MM.1S (cell line): Measurements from ENCODE around the gene STK32C.
"Not testable (repeated sequence)": the region's sequence is repeated elsewhere in the genome, so short reads cannot be mapped to it uniquely, and the experiment has no call there.

Source experiments
- DNase-seq: peaks from one replicate; pipeline ENCODE4 v3.0.0-alpha.2; 2015
- H2AFZ ChIP-seq: fragments of 300-600 bp; sonication (generic); 2 replicates; pipeline ENCODE4 v1.6.0; 2016; ENCODE audit warnings: antibody characterized with exemption, low read length
- H3F3A ChIP-seq: fragments of 300-600 bp; sonication (generic); 2 replicates; pipeline ENCODE4 v1.6.1; 2016; ENCODE audit warnings: mild to moderate bottlenecking, antibody characterized with exemption, low read length, moderate library complexity, mixed read lengths; ENCODE audit not compliant: insufficient read depth
- H3K27ac ChIP-seq: fragments of 300-600 bp; sonication (generic); 2 replicates; pipeline ENCODE4 v1.5.1; 2016; ENCODE audit warnings: mild to moderate bottlenecking, low read length
- H3K27me3 ChIP-seq: fragments of 300-600 bp; sonication (generic); replicated peaks from 2 replicates; pipeline ENCODE4 v1.6.0; 2016; ENCODE audit warnings: low read length; ENCODE audit not compliant: insufficient read depth
- H3K36me3 ChIP-seq: fragments of 300-600 bp; sonication (generic); replicated peaks from 2 replicates; pipeline ENCODE4 v1.6.1; 2016; ENCODE audit warnings: mild to moderate bottlenecking, low read length, mixed read lengths; ENCODE audit not compliant: insufficient read depth
- H3K4me1 ChIP-seq: fragments of 300-600 bp; sonication (generic); 2 replicates; pipeline ENCODE4 v1.6.1; 2016; ENCODE audit warnings: low read length, mixed read lengths
- H3K4me2 ChIP-seq: fragments of 300-600 bp; sonication (generic); 2 replicates; pipeline ENCODE4 v1.6.0; 2016; ENCODE audit warnings: low read depth, low read length
- H3K4me3 ChIP-seq: fragments of 300-600 bp; sonication (generic); 2 replicates; pipeline ENCODE4 v1.5.1; 2016; ENCODE audit warnings: low read length, mixed read lengths
- H3K79me2 ChIP-seq: fragments of 300-600 bp; sonication (generic); 2 replicates; pipeline ENCODE4 v1.6.1; 2016; ENCODE audit warnings: mixed run types, low read length, mixed read lengths
- H3K9ac ChIP-seq: fragments of 300-600 bp; sonication (generic); 2 replicates; pipeline ENCODE4 v1.6.1; 2016; ENCODE audit warnings: low read length, mixed read lengths
- H3K9me2 ChIP-seq: fragments of 300-600 bp; sonication (generic); replicated peaks from 2 replicates; pipeline ENCODE4 v1.6.1; 2016; ENCODE audit warnings: mild to moderate bottlenecking, low read length, mixed read lengths; ENCODE audit not compliant: insufficient read depth
- H3K9me3 ChIP-seq: fragments of 300-600 bp; sonication (generic); replicated peaks from 2 replicates; pipeline ENCODE4 v1.6.1; 2016; ENCODE audit warnings: mild to moderate bottlenecking, low read length, mixed read lengths; ENCODE audit not compliant: insufficient read depth
- H4K20me1 ChIP-seq: fragments of 300-600 bp; sonication (generic); 2 replicates; pipeline ENCODE4 v1.6.1; 2016; ENCODE audit warnings: mild to moderate bottlenecking, low read length, moderate library complexity, mixed read lengths; ENCODE audit not compliant: insufficient read depth
- CTCF ChIP-seq: fragments of 300-600 bp; sonication (generic); IDR thresholded peaks from 2 replicates; pipeline ENCODE4 v1.5.1; 2016; ENCODE audit warnings: antibody characterized with exemption, low read length, mixed read lengths
- EZH2 ChIP-seq: fragments of 300-600 bp; sonication (generic); optimal IDR thresholded peaks from 2 replicates; pipeline ENCODE3; 2017; ENCODE audit warnings: low read depth, mild to moderate bottlenecking, antibody characterized with exemption, low read length, mixed read lengths
- EZH2phosphoT487 ChIP-seq: fragments of 300-600 bp; sonication (generic); IDR thresholded peaks from 2 replicates; pipeline ENCODE4 v1.6.1; 2018; ENCODE audit warnings: antibody characterized with exemption, low read length

STK32C gene

GRCh38 chr10:132162590-132163277, 145.0 kb downstream of the STK32C start:
- Histone ChIP-seq H3K27ac (no peak overlapping the region), H3K36me3 (no peaks in the 10 kb centered on the region), H3K27me3 (peaks cover 22% of the 10 kb centered on the region), H2AFZ (peak overlapping the region; percentile 23), H4K20me1 (no peaks in the 10 kb centered on the region), H3K9me3 (no peaks in the 10 kb centered on the region), H3K9me2 (no peaks in the 10 kb centered on the region), H3K4me2 (peak overlapping the region; percentile 55; the same call in 1 of the 2 replicates), H3K4me1 (peaks cover 16% of the 10 kb centered on the region; the same call in 1 of the 2 replicates), H3F3A (no peaks in the 10 kb centered on the region), H3K9ac (no peak overlapping the region), H3K4me3 (no peak overlapping the region), H3K79me2 (no peaks in the 10 kb centered on the region)
- no peak for TF ChIP-seq EZH2
- no peak for TF ChIP-seq CTCF
- no peak for TF ChIP-seq EZH2phosphoT487
- DNase-seq: no peak

- H3K4me1 ChIP-seq: peaks cover 16% of the 10 kb centered on the region; the same call in 1 of the 2 replicates
- no peak overlapping the region for H3K27ac ChIP-seq
- no peaks in the 10 kb centered on the region for H3F3A ChIP-seq
- TF ChIP-seq EZH2phosphoT487 (no peak), CTCF (no peak), EZH2 (no peak)
- no peaks in the 10 kb centered on the region for H3K79me2 ChIP-seq
- no peaks in the 10 kb centered on the region for H3K9me3 ChIP-seq
- H3K9ac ChIP-seq: no peak overlapping the region
- no peak overlapping the region for H3K4me3 ChIP-seq
- peak; percentile 22 for DNase-seq
- H3K4me2 ChIP-seq: peak overlapping the region; percentile 55
- H4K20me1 ChIP-seq: no peaks in the 10 kb centered on the region
- H2AFZ ChIP-seq: peak overlapping the region; percentile 23
- H3K36me3 ChIP-seq: no peaks in the 10 kb centered on the region
- peaks cover 18% of the 10 kb centered on the region for H3K27me3 ChIP-seq
- H3K9me2 ChIP-seq: no peaks in the 10 kb centered on the region
Measured at GRCh38 chr10:132162021-132162531, 145.7 kb downstream of the STK32C start.

- H2AFZ ChIP-seq, H3K36me3 ChIP-seq, H3K27ac ChIP-seq, DNase-seq, H3F3A ChIP-seq, H3K9me3 ChIP-seq, H3K4me1 ChIP-seq, H3K4me3 ChIP-seq, H3K4me2 ChIP-seq, H3K9me2 ChIP-seq, H3K9ac ChIP-seq, H4K20me1 ChIP-seq, H3K79me2 ChIP-seq: not testable (repeated sequence)
- H3K27me3 ChIP-seq: peaks cover 10% of the 10 kb centered on the region
Measured at GRCh38 chr10:132160834-132161622, 146.7 kb downstream of the STK32C start.

- not testable (repeated sequence) for H3K79me2 ChIP-seq
Measured at GRCh38 chr10:132160231-132160630, 147.5 kb downstream of the STK32C start.

GRCh38 chr10:132159302-132160230, 148.2 kb downstream of the STK32C start:
- not testable (repeated sequence) for DNase-seq, H3K4me1 ChIP-seq, H3K4me3 ChIP-seq, H4K20me1 ChIP-seq, H3K9me3 ChIP-seq, H3K27ac ChIP-seq, H3K27me3 ChIP-seq, H3K9me2 ChIP-seq, H3K79me2 ChIP-seq, H3K9ac ChIP-seq, H3K36me3 ChIP-seq, H3K4me2 ChIP-seq, H3F3A ChIP-seq, H2AFZ ChIP-seq

More at GRCh38 chr10:132160231-132160630, 147.5 kb downstream of the STK32C start:
- not testable (repeated sequence) for H3K27me3 ChIP-seq, H3K9me3 ChIP-seq, H3K9ac ChIP-seq, H2AFZ ChIP-seq, H3K36me3 ChIP-seq, H3K4me3 ChIP-seq, H3K27ac ChIP-seq, H4K20me1 ChIP-seq, H3K4me1 ChIP-seq, H3K4me2 ChIP-seq, H3K9me2 ChIP-seq, H3F3A ChIP-seq, DNase-seq
